H1 (cell line): Measurements from ENCODE around the gene CCDC92B. TPM values are rescaled to one million over a fixed set of nuclear protein-coding genes. Genes with fewer than 3 reads are reported as not detected.

ENCODE experiments used
- CTCF ChIA-PET: fragments of 300-600 bp; sonication (Branson Sonifier 250); formaldehyde crosslinking; loops from one replicate; lab custom pipeline; 2021; ENCODE audit not compliant: partially characterized antibody; lab: Charles Lee
- POLR2A ChIA-PET: fragments of 300-600 bp; sonication (Branson Sonifier 250); formaldehyde crosslinking; loops from one replicate; lab custom pipeline; 2021; ENCODE audit warnings: inconsistent platforms; ENCODE audit not compliant: partially characterized antibody; lab: Charles Lee
- DNase-seq, 2 experiments: peaks; one replicate each; pipeline versions ENCODE4 v3.0.0 to v3.0.0-alpha.2; 2010 to 2022; ENCODE audit warnings: low spot score in 2 of 2, low read depth in 1 of 2, mixed read lengths in 1 of 2
- FAIRE-seq: peaks from 2 replicates; lab custom pipeline; 2011; peaks lifted over from hg19 to GRCh38; lab: Jason Lieb, UNC
- H2AFZ ChIP-seq: 2 replicates; pipeline ENCODE4 v1.8.1; 2012; ENCODE audit warnings: low read length, inconsistent platforms
- H2AK5ac ChIP-seq: 2 replicates; pipeline ENCODE4 v1.6.1; 2013; ENCODE audit warnings: low read depth, low read length
- H2BK120ac ChIP-seq: replicated peaks from 2 replicates; pipeline ENCODE3; 2013; ENCODE audit warnings: low read depth, low read length, inconsistent platforms
- H2BK12ac ChIP-seq: 2 replicates; pipeline ENCODE4 v1.6.1; 2013; ENCODE audit warnings: low read depth, low read length
- H2BK15ac ChIP-seq: 2 replicates; pipeline ENCODE4 v1.6.1; 2013; ENCODE audit warnings: low read length
- H2BK20ac ChIP-seq: 2 replicates; pipeline ENCODE4 v1.6.1; 2013; ENCODE audit warnings: low read length
- H2BK5ac ChIP-seq: 2 replicates; pipeline ENCODE4 v1.6.1; 2013; ENCODE audit warnings: low read depth, low read length
- H3K14ac ChIP-seq: 2 replicates; pipeline ENCODE4 v1.6.1; 2013; ENCODE audit warnings: inconsistent platforms; ENCODE audit not compliant: insufficient read length
- H3K18ac ChIP-seq: 2 replicates; pipeline ENCODE4 v1.6.1; 2013; ENCODE audit warnings: low read length; ENCODE audit errors: extremely low read depth
- H3K23ac ChIP-seq: 2 replicates; pipeline ENCODE4 v1.6.1; 2013; ENCODE audit warnings: inconsistent platforms; ENCODE audit not compliant: insufficient read length
- H3K23me2 ChIP-seq: 2 replicates; pipeline ENCODE4 v1.6.1; 2013; ENCODE audit warnings: low read depth, low read length
- H3K27ac ChIP-seq: 2 replicates; pipeline ENCODE4 v1.6.1; 2011; ENCODE audit warnings: low read depth, low read length, inconsistent platforms
- H3K27me3 ChIP-seq, 4 experiments: replicated peaks in 1 of 4; 1 replicate in 1 of 4; 2 replicates in 3 of 4; pipeline versions ENCODE4 v1.6.1 to v1.8.1; 2011 to 2013; ENCODE audit warnings: low read length in 3 of 4, mild to moderate bottlenecking in 3 of 4, inconsistent platforms in 2 of 4, mixed read lengths in 2 of 4, moderate library complexity in 1 of 4; ENCODE audit not compliant: control insufficient read depth in 3 of 4, insufficient read depth in 3 of 4; ENCODE audit errors: extremely low read depth in 1 of 4
- H3K36me3 ChIP-seq, 4 experiments: 2 replicates each; pipeline versions ENCODE4 v1.6.1 to v1.8.1; 2011 to 2013; ENCODE audit warnings: mild to moderate bottlenecking in 4 of 4, low read length in 3 of 4, moderate library complexity in 2 of 4, control low read depth in 1 of 4, inconsistent platforms in 1 of 4; ENCODE audit not compliant: insufficient read depth in 4 of 4, control insufficient read depth in 2 of 4
- H3K4ac ChIP-seq: replicated peaks from 2 replicates; pipeline ENCODE3; 2013; ENCODE audit warnings: low read length, low read depth, mixed read lengths, inconsistent platforms; ENCODE audit not compliant: insufficient read length
- H3K4me1 ChIP-seq, 4 experiments: replicated peaks in 1 of 4; 1 replicate in 1 of 4; 2 replicates in 3 of 4; pipeline versions ENCODE4 v1.6.1 to v1.8.1; 2011 to 2013; ENCODE audit warnings: low read length in 3 of 4, inconsistent platforms in 2 of 4, mixed read lengths in 1 of 4; ENCODE audit not compliant: insufficient read depth in 4 of 4, control insufficient read depth in 3 of 4
- H3K4me2 ChIP-seq, 2 experiments: 2 replicates each; pipeline versions ENCODE4 v1.6.1 to v1.8.1; 2011 to 2013; ENCODE audit warnings: low read depth in 2 of 2, low read length in 2 of 2, control low read depth in 1 of 2, inconsistent platforms in 1 of 2, mild to moderate bottlenecking in 1 of 2; ENCODE audit not compliant: insufficient read depth in 1 of 2
- H3K4me3 ChIP-seq, 4 experiments: fragments of 200-600, 300-600 bp in 1 of 4; sonication (generic), shearing (Covaris generic), sonication (Bioruptor Twin) in 1 of 4; 2 replicates each; pipeline versions ENCODE4 v1.5.1 to v1.8.1; 2011 to 2016; ENCODE audit warnings: low read length in 4 of 4, low read depth in 3 of 4, control low read depth in 2 of 4, inconsistent platforms in 2 of 4, mild to moderate bottlenecking in 2 of 4, mixed read lengths in 1 of 4, moderate library complexity in 1 of 4; ENCODE audit not compliant: insufficient read depth in 2 of 4; ENCODE audit errors: extremely low read depth in 1 of 4
- H3K56ac ChIP-seq: replicated peaks from 2 replicates; pipeline ENCODE3; 2013; ENCODE audit warnings: low read depth, mild to moderate bottlenecking, mixed read lengths, low read length, inconsistent platforms; ENCODE audit not compliant: insufficient read length
- H3K79me1 ChIP-seq: 2 replicates; pipeline ENCODE4 v1.6.1; 2013; ENCODE audit warnings: low read depth, low read length, control low read depth
- H3K79me2 ChIP-seq, 2 experiments: 2 replicates each; pipeline versions ENCODE4 v1.6.1 to v1.8.1; 2012 to 2013; ENCODE audit warnings: low read length in 2 of 2, mild to moderate bottlenecking in 2 of 2, inconsistent platforms in 1 of 2; ENCODE audit not compliant: insufficient read depth in 2 of 2, control insufficient read depth in 1 of 2
- H3K9ac ChIP-seq, 4 experiments: replicated peaks in 1 of 4; 1 replicate in 1 of 4; 2 replicates in 3 of 4; pipeline versions ENCODE4 v1.6.1 to v1.8.1; 2011 to 2013; ENCODE audit warnings: low read depth in 3 of 4, low read length in 3 of 4, control low read depth in 2 of 4, mild to moderate bottlenecking in 2 of 4, moderate library complexity in 2 of 4, inconsistent platforms in 1 of 4; ENCODE audit errors: extremely low read depth in 1 of 4
- H3K9me3 ChIP-seq, 2 experiments: 2 replicates each; pipeline versions ENCODE4 v1.6.1 to v1.8.1; 2012 to 2013; ENCODE audit warnings: mild to moderate bottlenecking in 2 of 2, moderate library complexity in 2 of 2, control low read depth in 1 of 2, inconsistent platforms in 1 of 2, low read depth in 1 of 2, low read length in 1 of 2, mixed read lengths in 1 of 2; ENCODE audit not compliant: insufficient read depth in 2 of 2
- H4K20me1 ChIP-seq, 2 experiments: replicated peaks in 1 of 2; 2 replicates each; pipeline versions ENCODE3 to v1.8.1; 2011 to 2013; ENCODE audit warnings: inconsistent platforms in 2 of 2, low read length in 2 of 2, mild to moderate bottlenecking in 1 of 2; ENCODE audit not compliant: insufficient read depth in 2 of 2, control insufficient read depth in 1 of 2
- H4K5ac ChIP-seq: 2 replicates; pipeline ENCODE4 v1.6.1; 2013; ENCODE audit warnings: low read length, low read depth, mixed read lengths, inconsistent platforms; ENCODE audit not compliant: insufficient read length
- H4K8ac ChIP-seq: 2 replicates; pipeline ENCODE4 v1.8.0; 2013; ENCODE audit warnings: mild to moderate bottlenecking, moderate library complexity, low read length, inconsistent platforms; ENCODE audit not compliant: insufficient read depth; ENCODE audit errors: extremely low read depth
- H4K91ac ChIP-seq: replicated peaks from 2 replicates; pipeline ENCODE3; 2013; ENCODE audit warnings: low read length, mixed read lengths, inconsistent platforms; ENCODE audit not compliant: insufficient read length
- BRCA1 ChIP-seq: IDR thresholded peaks from 2 replicates; pipeline ENCODE4 v1.6.1; 2012; ENCODE audit warnings: low read depth, low read length, improper control_type of control experiment
- CBX5 ChIP-seq: fragments of 300-800, 300-1000 bp; sonication (generic); IDR thresholded peaks from 2 replicates; pipeline ENCODE4 v1.7.1; 2016; ENCODE audit warnings: antibody characterized with exemption, low read length, low read depth
- FOSL1 ChIP-seq: IDR thresholded peaks from 2 replicates; pipeline ENCODE4 v1.6.1; 2011; ENCODE audit warnings: mild to moderate bottlenecking, low read depth, low read length, moderate library complexity; ENCODE audit not compliant: insufficient read depth
- KDM4A ChIP-seq: IDR thresholded peaks from one replicate; pipeline ENCODE4 v1.7.1; 2012; ENCODE audit warnings: low read depth, mild to moderate bottlenecking, moderate library complexity, low read length, inconsistent platforms; ENCODE audit not compliant: severe bottlenecking
- MAFK ChIP-seq: IDR thresholded peaks from 2 replicates; pipeline ENCODE4 v1.6.1; 2012; ENCODE audit warnings: low read depth, mild to moderate bottlenecking, improper control_type of control experiment, low read length
- MAX ChIP-seq: IDR thresholded peaks from 2 replicates; pipeline ENCODE4 v1.6.1; 2012; ENCODE audit warnings: inconsistent platforms
- POLR2AphosphoS5 ChIP-seq: IDR thresholded peaks from 2 replicates; pipeline ENCODE4 v1.6.1; 2011; ENCODE audit warnings: low read depth, low read length
- SIN3A ChIP-seq, 2 experiments: IDR thresholded peaks in 1 of 2; conservative IDR thresholded peaks in 1 of 2; 2 replicates each; pipeline ENCODE4 v1.6.1; 2011 to 2012; ENCODE audit warnings: low read length in 2 of 2, improper control_type of control experiment in 1 of 2, low read depth in 1 of 2, mild to moderate bottlenecking in 1 of 2
- SRF ChIP-seq: IDR thresholded peaks from 2 replicates; pipeline ENCODE4 v1.6.1; 2011; ENCODE audit warnings: mild to moderate bottlenecking, low read depth, low read length, moderate library complexity
- TAF7 ChIP-seq: optimal IDR thresholded peaks from 2 replicates; pipeline ENCODE3; 2011; ENCODE audit warnings: low read depth, mild to moderate bottlenecking, inconsistent platforms, low read length, moderate library complexity, borderline replicate concordance
- TEAD4 ChIP-seq: IDR thresholded peaks from 2 replicates; pipeline ENCODE4 v1.6.1; 2012; ENCODE audit warnings: low read depth, low read length, inconsistent platforms, mixed read lengths
- YY1 ChIP-seq: IDR thresholded peaks from 2 replicates; pipeline ENCODE4 v1.6.1; 2011; ENCODE audit warnings: low read depth, mild to moderate bottlenecking, low read length
- WGBS, 2 experiments: shearing (Covaris generic) in 1 of 2; methylation state at CpG; one replicate each; pipeline versions ENCODE4 v1.1.6 to v1.1.7; 2013 to 2015; ENCODE audit warnings: low lambda C conversion rate in 2 of 2, mixed read lengths in 2 of 2, inconsistent platforms in 1 of 2, low coverage in 1 of 2, missing lambda C conversion rate in 1 of 2; ENCODE audit not compliant: insufficient replicate concordance in 2 of 2, insufficient coverage in 1 of 2, insufficient read length in 1 of 2; ENCODE audit errors: extremely low coverage in 1 of 2, missing lambda C conversion rate in 1 of 2; 5-methylcytosine and 5-hydroxymethylcytosine counted together
- polyA plus RNA-seq, 7 experiments: library from polyadenylated mRNA; depleted of rRNA in 3 of 7; stranded (reverse) in 5 of 7; unstranded in 2 of 7; fragments of >200 nt in 5 of 7; fragments of 200-250 nt in 2 of 7; gene quantifications; 1 replicate in 5 of 7; 2 replicates in 1 of 7; 4 replicates in 1 of 7; pipeline versions ENCODE4 v1.2.1 to v1.2.3, GENCODE V29; 2011 to 2013; ENCODE audit warnings: missing spikeins in 2 of 7, mixed read lengths in 2 of 7
- total RNA-seq: library from RNA; stranded (reverse); fragmentation: NEBNext Ultra II Directional; extraction: Animal tissue kit (Norgen Biotek cat#: 25700); gene quantifications from 2 replicates; pipeline ENCODE4 v1.2.1, GENCODE V29; 2021

The CCDC92B gene
- total and polyA plus RNA-seq, 2 of the 8 experiments (the other 6 are each of a cell fraction or from before 2014, with no cell fraction given), result 5.5 to 12.1 TPM

- H3K4me2 ChIP-seq, result no peak overlapping the region
- no peak overlapping the region for H2BK120ac ChIP-seq
- H3K27ac ChIP-seq, result no peak overlapping the region
- DNase-seq (no peak), FAIRE-seq (no peak)
- no peak overlapping the region for H2BK15ac ChIP-seq
- no peak overlapping the region for H3K4ac ChIP-seq
- no peak overlapping the region for H4K91ac ChIP-seq
- peaks cover 0 to 34% (median 20%) of the 10 kb centered on the region in 4 experiments; a peak in 7 of 8 replicates for H3K36me3 ChIP-seq
- 95% methylated on average over 22 of the region's 41 CpGs; no CpG with 5 or more reads in 1 of the 2 experiments for WGBS, 2 experiments
- no peaks in the 10 kb centered on the region for H3K27me3 ChIP-seq
- H3K79me1 ChIP-seq, result peaks cover 5% of the 10 kb centered on the region
- no peak overlapping the region for H3K56ac ChIP-seq
- no peak overlapping the region for H2BK12ac ChIP-seq
- no peak overlapping the region for H2AK5ac ChIP-seq
- H2BK20ac ChIP-seq, result no peak overlapping the region
- no peaks in the 10 kb centered on the region for H3K23me2 ChIP-seq
- H3K9ac ChIP-seq, result no peak overlapping the region; a peak in 1 of 7 replicates
- H2AFZ ChIP-seq, result no peak overlapping the region
- H3K4me1 ChIP-seq, result peaks cover 0 to 3% (median 1%) of the 10 kb centered on the region in 4 experiments; a peak in 5 of 7 replicates
- H3K23ac ChIP-seq, result no peak overlapping the region
- H4K5ac ChIP-seq, result no peak overlapping the region
- ChIA-PET POLR2A (interaction anchor here (1.3 to 1.5 kb wide), 3 partner anchors 10 to 14 kb away, joined by 3 to 5 read pairs (median 5); no protein-coding TSS in a partner anchor), CTCF (interaction anchor here (0.8 to 1.4 kb wide), 3 partner anchors 11 to 28 kb away, joined by 3 read pairs; no protein-coding TSS in a partner anchor)
- no peak overlapping the region for H3K4me3 ChIP-seq
- peaks cover 0 to 30% of the 10 kb centered on the region in 2 experiments for H4K20me1 ChIP-seq
- no peak overlapping the region for H3K18ac ChIP-seq
- no peak overlapping the region for H2BK5ac ChIP-seq
- H4K8ac ChIP-seq, result no peak overlapping the region
- peaks cover 0 to 14% of the 10 kb centered on the region in 2 experiments; a peak in 2 of 4 replicates for H3K79me2 ChIP-seq
- no peak overlapping the region for H3K14ac ChIP-seq
- H3K9me3 ChIP-seq, result no peaks in the 10 kb centered on the region
- no peak for TF ChIP-seq MAX
- no peak for TF ChIP-seq CBX5
- TF ChIP-seq FOSL1, result no peak
- no peak for TF ChIP-seq KDM4A
- TF ChIP-seq YY1, result no peak
- TF ChIP-seq TAF7, result no peak
- TF ChIP-seq BRCA1, result no peak
- TF ChIP-seq SRF, result no peak
- TF ChIP-seq TEAD4, result no peak
- TF ChIP-seq MAFK, result no peak
- TF ChIP-seq POLR2AphosphoS5, result no peak
- TF ChIP-seq SIN3A (conservative IDR thresholded peaks at IDR 0.05 in 1 of 2, IDR thresholded peaks at IDR 0.05 in 1 of 2; ENCODE audit: low read depth in 1 of 2, low read length in 2 of 2), result no peak
Measured at GRCh38 chr17:2701161-2701995, 48.1 kb downstream of the CCDC92B start.
